ENCODE results near the gene MGARP.

- TF ChIP-seq TAF1 (IDR thresholded peaks at IDR 0.05; ENCODE audit: borderline replicate concordance, low read depth, low read length) = no peak
- TF ChIP-seq POLR2A (IDR thresholded peaks at IDR 0.05; ENCODE audit: low read depth, low read length) = no peak
- TF ChIP-seq POLR2AphosphoS5 (IDR thresholded peaks at IDR 0.05; ENCODE audit: low read depth, low read length) = no peak
Observed at GRCh38 chr4:139316733-139317132, 36.7 kb upstream of the MGARP start.
